K562 (cell line): ENCODE results near the gene KLF1. TPM values are rescaled to one million over a fixed set of nuclear protein-coding genes. Genes with fewer than 3 reads are reported as not detected.

Experiments
- CBX1 ChIP-seq: sonication (generic); IDR thresholded peaks from 2 replicates; pipeline ENCODE4 v1.6.1; 2016; ENCODE audit warnings: antibody characterized with exemption, low read depth, mild to moderate bottlenecking
- CREB1 ChIP-seq, 2 experiments: sonication (generic) in 1 of 2; formaldehyde crosslinking in 1 of 2; IDR thresholded peaks; 2 replicates each; pipeline versions ENCODE4 v1.6.1 to v1.8.0; 2012 to 2022; ENCODE audit warnings: inconsistent platforms in 1 of 2, mild to moderate bottlenecking in 1 of 2, missing genetic modification reagents in 1 of 2, moderate library complexity in 1 of 2
- EP300 ChIP-seq: IDR thresholded peaks from 2 replicates; pipeline ENCODE4 v1.6.1; 2012; ENCODE audit warnings: low read length, improper control_type of control experiment
- EP400 ChIP-seq: fragments of 450-650 bp; IDR thresholded peaks from 2 replicates; pipeline ENCODE4 v1.6.1; 2017; ENCODE audit warnings: antibody characterized with exemption, mild to moderate bottlenecking, moderate library complexity
- FOXP1 ChIP-seq: sonication (generic); formaldehyde crosslinking; IDR thresholded peaks from 2 replicates; pipeline ENCODE4 v1.8.0; 2022; ENCODE audit warnings: mild to moderate bottlenecking, missing genetic modification reagents
- HDAC2 ChIP-seq: fragments of 450-650 bp; IDR thresholded peaks from 2 replicates; pipeline ENCODE4 v1.6.1; 2016; ENCODE audit warnings: mild to moderate bottlenecking
- L3MBTL2 ChIP-seq: fragments of 450-650 bp; IDR thresholded peaks from 2 replicates; pipeline ENCODE4 v1.6.1; 2016; ENCODE audit warnings: mild to moderate bottlenecking, moderate library complexity
- MAFG ChIP-seq: fragments of 450-650 bp; conservative IDR thresholded peaks from 2 replicates; pipeline ENCODE4 v1.6.1; 2016; ENCODE audit warnings: missing genetic modification characterization, missing compliant biosample characterization
- MTA1 ChIP-seq: fragments of 450-650 bp; IDR thresholded peaks from 2 replicates; pipeline ENCODE4 v1.6.1; 2017; ENCODE audit warnings: borderline replicate concordance
- MTA3 ChIP-seq: fragments of 450-650 bp; formaldehyde crosslinking; IDR thresholded peaks from 2 replicates; pipeline ENCODE4 v1.6.1; 2017; ENCODE audit warnings: mild to moderate bottlenecking, borderline replicate concordance
- SMARCB1 ChIP-seq: IDR thresholded peaks from 2 replicates; pipeline ENCODE4 v1.6.1; 2011; ENCODE audit warnings: improper control_type of control experiment, low read depth; ENCODE audit not compliant: insufficient read length
- SNRNP70 ChIP-seq: fragments of 200-400 bp; formaldehyde crosslinking; optimal IDR thresholded peaks from 2 replicates; pipeline ENCODE3; 2017; ENCODE audit warnings: low read depth, low read length
- TEAD2 ChIP-seq: fragments of 450-650 bp; IDR thresholded peaks from 2 replicates; pipeline ENCODE4 v1.6.1; 2016; ENCODE audit warnings: missing genetic modification characterization, control low read depth, missing compliant biosample characterization
- XRCC5 ChIP-seq: fragments of 200-400 bp; formaldehyde crosslinking; IDR thresholded peaks from 2 replicates; pipeline ENCODE4 v1.6.1; 2017; ENCODE audit warnings: low read depth, mild to moderate bottlenecking, low read length
- ZBTB17 ChIP-seq: fragments of 450-650 bp; formaldehyde crosslinking; IDR thresholded peaks from 2 replicates; pipeline ENCODE4 v1.4.0; 2020; ENCODE audit warnings: mild to moderate bottlenecking
- ZFX ChIP-seq: sonication (generic); formaldehyde crosslinking; IDR thresholded peaks from 2 replicates; pipeline ENCODE4 v1.8.0; 2022; ENCODE audit warnings: mild to moderate bottlenecking, missing genetic modification reagents, moderate library complexity
- ZNF347 ChIP-seq: fragments of 450-650 bp; formaldehyde crosslinking; IDR thresholded peaks from 2 replicates; pipeline ENCODE4 v1.4.0; 2020; ENCODE audit warnings: low read depth, mild to moderate bottlenecking, moderate library complexity
- polyA plus RNA-seq, 8 experiments: library from polyadenylated mRNA; depleted of rRNA in 4 of 8; stranded (reverse) in 5 of 8; unstranded in 3 of 8; fragments of >200 nt; fragmentation: Nextera tagmentation in 2 of 8; fragmentation: Illumina TruSeq in 1 of 8; extraction: Ambion mirVana in 2 of 8; extraction: Trizol in 1 of 8; gene quantifications; 2 replicates each; pipeline versions ENCODE4 v1.2.1 to v1.2.3, GENCODE V29; 2011 to 2014; ENCODE audit warnings: inconsistent platforms in 1 of 8, missing spikeins in 1 of 8
- total RNA-seq, 7 experiments: library from RNA; depleted of rRNA in 6 of 7; stranded (reverse); fragments of >200 nt in 6 of 7; fragmentation: Illumina TruSeq in 2 of 7; extraction: Trizol in 2 of 7; gene quantifications; 2 replicates each; pipeline versions ENCODE4 v1.2.1 to v1.2.3, GENCODE V29; 2011 to 2021; ENCODE audit warnings: low replicate concordance in 1 of 7
- TF ChIP-seq, protein P1 (sequence below): fragments of 150-350 bp; IDR thresholded peaks from 2 replicates; pipeline ENCODE4 v1.6.1; 2014; ENCODE audit warnings: low read depth, mild to moderate bottlenecking, low read length, borderline replicate concordance
- TF ChIP-seq, protein P2 (sequence below): sonication (generic); formaldehyde crosslinking; IDR thresholded peaks from 2 replicates; pipeline ENCODE4 v1.5.0; 2020; ENCODE audit warnings: missing genetic modification reagents
- TF ChIP-seq, protein P3 (sequence below), 2 experiments: IDR thresholded peaks; 2 replicates each; pipeline ENCODE4 v1.6.1; 2011; ENCODE audit warnings: borderline replicate concordance in 1 of 2, control low read depth in 1 of 2, low read depth in 1 of 2, low read length in 1 of 2, mild to moderate bottlenecking in 1 of 2, mixed read lengths in 1 of 2, moderate library complexity in 1 of 2; ENCODE audit not compliant: insufficient read depth in 1 of 2, insufficient read length in 1 of 2, poor library complexity in 1 of 2, severe bottlenecking in 1 of 2; ENCODE audit errors: extremely low read depth in 1 of 2
- TF ChIP-seq, protein P4 (sequence below): fragments of 450-650 bp; IDR thresholded peaks from 2 replicates; pipeline ENCODE4 v1.6.1; 2017; ENCODE audit warnings: antibody characterized with exemption

The KLF1 gene
- total and polyA plus RNA-seq, 9 of the 15 experiments (the other 6 are each of a cell fraction or from before 2014, with no cell fraction given), result 8.4 to 163 (median 47.3) TPM

DNA sequence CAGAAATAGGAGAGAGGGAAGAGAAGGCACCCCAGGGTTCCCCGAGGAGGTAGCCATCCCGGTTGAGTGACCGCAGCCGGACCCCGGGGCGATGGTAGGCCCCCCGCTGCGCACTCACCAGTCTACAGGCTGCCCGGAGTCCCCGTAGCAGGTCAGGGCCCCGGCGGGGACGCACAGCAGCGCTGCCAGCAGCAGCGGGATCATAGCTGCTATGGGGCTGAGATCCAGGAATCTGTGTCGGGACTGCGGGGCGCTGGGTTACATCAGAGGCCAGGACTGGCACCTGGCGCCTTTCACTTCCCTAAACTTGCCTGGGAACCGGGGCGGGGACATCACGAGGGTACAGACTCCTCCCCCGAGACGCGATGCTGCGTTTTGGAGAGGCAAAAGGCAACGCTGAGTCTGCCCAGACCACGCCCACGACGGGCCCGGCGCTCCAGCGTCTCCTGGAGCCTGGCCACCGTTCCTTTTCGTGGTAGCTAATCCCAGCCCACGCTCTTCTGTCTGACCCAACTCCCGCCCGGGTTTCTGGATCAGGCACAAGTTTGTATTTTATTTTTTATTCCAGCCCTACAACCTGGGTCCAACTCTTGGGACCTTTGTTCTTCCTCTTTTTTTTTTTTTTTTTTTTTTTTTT lies 5.7 kb downstream of the KLF1 start, which contains the start of gene DNASE2 (continued):
- no peak for TF ChIP-seq SMARCB1
- no peak for TF ChIP-seq MTA1
- TF ChIP-seq ZFX (CRISPR knock-in tag), result peak; percentile 92
- TF ChIP-seq HDAC2, result peak; percentile 57; the same call in 1 of the 2 replicates
- TF ChIP-seq, protein P1, sequence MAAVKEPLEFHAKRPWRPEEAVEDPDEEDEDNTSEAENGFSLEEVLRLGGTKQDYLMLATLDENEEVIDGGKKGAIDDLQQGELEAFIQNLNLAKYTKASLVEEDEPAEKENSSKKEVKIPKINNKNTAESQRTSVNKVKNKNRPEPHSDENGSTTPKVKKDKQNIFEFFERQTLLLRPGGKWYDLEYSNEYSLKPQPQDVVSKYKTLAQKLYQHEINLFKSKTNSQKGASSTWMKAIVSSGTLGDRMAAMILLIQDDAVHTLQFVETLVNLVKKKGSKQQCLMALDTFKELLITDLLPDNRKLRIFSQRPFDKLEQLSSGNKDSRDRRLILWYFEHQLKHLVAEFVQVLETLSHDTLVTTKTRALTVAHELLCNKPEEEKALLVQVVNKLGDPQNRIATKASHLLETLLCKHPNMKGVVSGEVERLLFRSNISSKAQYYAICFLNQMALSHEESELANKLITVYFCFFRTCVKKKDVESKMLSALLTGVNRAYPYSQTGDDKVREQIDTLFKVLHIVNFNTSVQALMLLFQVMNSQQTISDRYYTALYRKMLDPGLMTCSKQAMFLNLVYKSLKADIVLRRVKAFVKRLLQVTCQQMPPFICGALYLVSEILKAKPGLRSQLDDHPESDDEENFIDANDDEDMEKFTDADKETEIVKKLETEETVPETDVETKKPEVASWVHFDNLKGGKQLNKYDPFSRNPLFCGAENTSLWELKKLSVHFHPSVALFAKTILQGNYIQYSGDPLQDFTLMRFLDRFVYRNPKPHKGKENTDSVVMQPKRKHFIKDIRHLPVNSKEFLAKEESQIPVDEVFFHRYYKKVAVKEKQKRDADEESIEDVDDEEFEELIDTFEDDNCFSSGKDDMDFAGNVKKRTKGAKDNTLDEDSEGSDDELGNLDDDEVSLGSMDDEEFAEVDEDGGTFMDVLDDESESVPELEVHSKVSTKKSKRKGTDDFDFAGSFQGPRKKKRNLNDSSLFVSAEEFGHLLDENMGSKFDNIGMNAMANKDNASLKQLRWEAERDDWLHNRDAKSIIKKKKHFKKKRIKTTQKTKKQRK, result no peak
- peak; percentile 75; the same call in 1 of the 2 replicates for TF ChIP-seq MTA3
- TF ChIP-seq EP300, result 0 out of 2 replicates have a peak, but pooled peaks have one; percentile 34
- no peak for TF ChIP-seq ZNF347
- TF ChIP-seq CREB1 (IDR thresholded peaks at IDR 0.05), result no peak
- TF ChIP-seq CREB1 (CRISPR knock-in tag; IDR thresholded peaks at IDR 0.05), result no peak
- 0 out of 2 replicates have a peak, but pooled peaks have one; percentile 49 for TF ChIP-seq ZBTB17
- TF ChIP-seq TEAD2 (tag), result no peak
- TF ChIP-seq, protein P2, sequence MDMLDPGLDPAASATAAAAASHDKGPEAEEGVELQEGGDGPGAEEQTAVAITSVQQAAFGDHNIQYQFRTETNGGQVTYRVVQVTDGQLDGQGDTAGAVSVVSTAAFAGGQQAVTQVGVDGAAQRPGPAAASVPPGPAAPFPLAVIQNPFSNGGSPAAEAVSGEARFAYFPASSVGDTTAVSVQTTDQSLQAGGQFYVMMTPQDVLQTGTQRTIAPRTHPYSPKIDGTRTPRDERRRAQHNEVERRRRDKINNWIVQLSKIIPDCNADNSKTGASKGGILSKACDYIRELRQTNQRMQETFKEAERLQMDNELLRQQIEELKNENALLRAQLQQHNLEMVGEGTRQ (CRISPR knock-in tag), result peak; percentile 52
- 0 out of 2 replicates have a peak, but pooled peaks have one; percentile 20 for TF ChIP-seq XRCC5
- TF ChIP-seq MAFG (tag), result no peak
- peak; percentile 61 for TF ChIP-seq L3MBTL2
- no peak for TF ChIP-seq SNRNP70
- TF ChIP-seq FOXP1 (CRISPR knock-in tag), result peak; percentile 64; the same call in 1 of the 2 replicates
- TF ChIP-seq EP400, result peak; percentile 88
- TF ChIP-seq, protein P3, sequence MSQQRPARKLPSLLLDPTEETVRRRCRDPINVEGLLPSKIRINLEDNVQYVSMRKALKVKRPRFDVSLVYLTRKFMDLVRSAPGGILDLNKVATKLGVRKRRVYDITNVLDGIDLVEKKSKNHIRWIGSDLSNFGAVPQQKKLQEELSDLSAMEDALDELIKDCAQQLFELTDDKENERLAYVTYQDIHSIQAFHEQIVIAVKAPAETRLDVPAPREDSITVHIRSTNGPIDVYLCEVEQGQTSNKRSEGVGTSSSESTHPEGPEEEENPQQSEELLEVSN (IDR thresholded peaks at IDR 0.05; ENCODE audit: borderline replicate concordance in 1 of 2, extremely low read depth in 1 of 2, insufficient read depth in 1 of 2, insufficient read length in 1 of 2, low read depth in 1 of 2, low read length in 1 of 2, poor library complexity in 1 of 2, severe bottlenecking in 1 of 2), result peak in 1 of 2 experiments; percentile 56
- TF ChIP-seq, protein P4, sequence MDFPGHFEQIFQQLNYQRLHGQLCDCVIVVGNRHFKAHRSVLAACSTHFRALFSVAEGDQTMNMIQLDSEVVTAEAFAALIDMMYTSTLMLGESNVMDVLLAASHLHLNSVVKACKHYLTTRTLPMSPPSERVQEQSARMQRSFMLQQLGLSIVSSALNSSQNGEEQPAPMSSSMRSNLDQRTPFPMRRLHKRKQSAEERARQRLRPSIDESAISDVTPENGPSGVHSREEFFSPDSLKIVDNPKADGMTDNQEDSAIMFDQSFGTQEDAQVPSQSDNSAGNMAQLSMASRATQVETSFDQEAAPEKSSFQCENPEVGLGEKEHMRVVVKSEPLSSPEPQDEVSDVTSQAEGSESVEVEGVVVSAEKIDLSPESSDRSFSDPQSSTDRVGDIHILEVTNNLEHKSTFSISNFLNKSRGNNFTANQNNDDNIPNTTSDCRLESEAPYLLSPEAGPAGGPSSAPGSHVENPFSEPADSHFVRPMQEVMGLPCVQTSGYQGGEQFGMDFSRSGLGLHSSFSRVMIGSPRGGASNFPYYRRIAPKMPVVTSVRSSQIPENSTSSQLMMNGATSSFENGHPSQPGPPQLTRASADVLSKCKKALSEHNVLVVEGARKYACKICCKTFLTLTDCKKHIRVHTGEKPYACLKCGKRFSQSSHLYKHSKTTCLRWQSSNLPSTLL, result no peak
- TF ChIP-seq CBX1, result peak; percentile 18; the same call in 1 of the 2 replicates
